HepG2 (cell line): ENCODE measurements around the gene ITGB7. TPM values are rescaled to one million over a fixed set of nuclear protein-coding genes. Genes with fewer than 3 reads are reported as not detected.
"Not testable (repeated sequence)": the region's sequence is repeated elsewhere in the genome, so short reads cannot be mapped to it uniquely, and the experiment has no call there.

ENCODE experiments used
- ATAC-seq: fragments of 200-7000 bp; cut with Tn5 transposase; 3 replicates; pipeline ENCODE4 v1.9.1; 2020; ENCODE audit warnings: mild to moderate bottlenecking, moderate library complexity
- BruUV-seq: library from RNA; stranded (reverse); fragments of 400-500 nt; replicated peaks from 2 replicates; lab custom pipeline; 2021; lab: Mats Ljungman, UMichigan
- CTCF ChIA-PET: fragments of 300-600 bp; formaldehyde crosslinking; extraction: SDS; loops from one replicate; lab custom pipeline; 2021; ENCODE audit warnings: low total read pairs, inconsistent platforms, low intra/inter-chr PET ratio; lab: Yijun Ruan, JAX
- POLR2A ChIA-PET: fragments of 350-600 bp; sonication (Branson Sonifier 250); formaldehyde crosslinking; loops from one replicate; lab custom pipeline; 2020; ENCODE audit warnings: antibody characterized with exemption, inconsistent platforms; lab: Yijun Ruan, JAX
- DNase-seq: peaks from one replicate; pipeline ENCODE4 v3.0.0-alpha.2; 2015; ENCODE audit warnings: low spot score
- FAIRE-seq: peaks from 3 replicates; lab custom pipeline; 2011; peaks lifted over from hg19 to GRCh38; lab: Jason Lieb, UNC
- H2AFZ ChIP-seq: one replicate; pipeline ENCODE4 v1.6.1; 2011; ENCODE audit warnings: low read length, inconsistent platforms
- H3K27ac ChIP-seq: fragments of 300-600 bp; 3 replicates; pipeline ENCODE4 v1.8.0; 2011; ENCODE audit warnings: mixed run types, mild to moderate bottlenecking, mixed read lengths, low read length, inconsistent platforms; ENCODE audit not compliant: insufficient read depth; ENCODE audit errors: extremely low read length
- H3K27me3 ChIP-seq, 2 experiments: fragments of 200-600 bp in 1 of 2; 2 replicates in 1 of 2; 3 replicates in 1 of 2; pipeline versions ENCODE4 v1.6.0 to v1.8.0; 2011; ENCODE audit warnings: low read length in 2 of 2, mild to moderate bottlenecking in 2 of 2, moderate library complexity in 2 of 2, inconsistent platforms in 1 of 2; ENCODE audit not compliant: insufficient read depth in 2 of 2, control insufficient read depth in 1 of 2
- H3K36me3 ChIP-seq, 2 experiments: fragments of 200-600 bp in 1 of 2; replicated peaks in 1 of 2; 2 replicates in 1 of 2; 3 replicates in 1 of 2; pipeline versions ENCODE4 v1.5.1 to v1.8.0; 2011; ENCODE audit warnings: low read length in 2 of 2, inconsistent platforms in 1 of 2; ENCODE audit not compliant: insufficient read depth in 2 of 2, control insufficient read depth in 1 of 2
- H3K4me1 ChIP-seq: 2 replicates; pipeline ENCODE4 v1.5.1; 2012; ENCODE audit warnings: low read length, inconsistent platforms; ENCODE audit not compliant: insufficient read depth
- H3K4me2 ChIP-seq: 2 replicates; pipeline ENCODE4 v1.6.0; 2011; ENCODE audit warnings: low read depth, low read length, inconsistent platforms
- H3K4me3 ChIP-seq, 3 experiments: fragments of 200-600 bp in 1 of 3; sonication (generic), shearing (Covaris generic) in 1 of 3; replicated peaks in 1 of 3; 2 replicates each; pipeline ENCODE4 v1.5.1; 2011 to 2016; ENCODE audit warnings: low read length in 3 of 3, inconsistent platforms in 2 of 3, low read depth in 2 of 3, mild to moderate bottlenecking in 2 of 3, control low read depth in 1 of 3, mixed read lengths in 1 of 3; ENCODE audit not compliant: insufficient read depth in 1 of 3
- H3K79me2 ChIP-seq: one replicate; pipeline ENCODE4 v1.6.1; 2011; ENCODE audit warnings: low read length, inconsistent platforms; ENCODE audit not compliant: insufficient read depth
- H3K9ac ChIP-seq: 2 replicates; pipeline ENCODE4 v1.6.0; 2011; ENCODE audit warnings: mild to moderate bottlenecking, low read depth, low read length, inconsistent platforms; ENCODE audit not compliant: insufficient read depth
- H3K9me3 ChIP-seq: 2 replicates; pipeline ENCODE4 v1.5.1; 2012; ENCODE audit warnings: mild to moderate bottlenecking, low read length
- H4K20me1 ChIP-seq: 2 replicates; pipeline ENCODE4 v1.6.0; 2011; ENCODE audit warnings: inconsistent platforms, mild to moderate bottlenecking, low read length, moderate library complexity; ENCODE audit not compliant: insufficient read depth
- CSRNP1 ChIP-seq: sonication (generic); formaldehyde crosslinking; IDR thresholded peaks from 2 replicates; pipeline ENCODE4 v1.8.1; 2023; ENCODE audit warnings: mild to moderate bottlenecking, missing genetic modification reagents
- IKZF4 ChIP-seq: sonication (generic); formaldehyde crosslinking; IDR thresholded peaks from 2 replicates; pipeline ENCODE4 v1.5.1; 2020; ENCODE audit warnings: borderline replicate concordance, mild to moderate bottlenecking, low read depth, missing genetic modification reagents; ENCODE audit errors: not compliant biosample characterization
- NFAT5 ChIP-seq: sonication (generic); formaldehyde crosslinking; IDR thresholded peaks from 2 replicates; pipeline ENCODE4 v1.4.0; 2020; ENCODE audit warnings: missing genetic modification reagents
- RBM22 ChIP-seq: fragments of 200-400 bp; formaldehyde crosslinking; optimal IDR thresholded peaks from 2 replicates; pipeline ENCODE3; 2017; ENCODE audit warnings: mild to moderate bottlenecking, low read length, moderate library complexity
- SMC3 ChIP-seq: IDR thresholded peaks from 2 replicates; pipeline ENCODE4 v1.6.1; 2011; ENCODE audit warnings: low read length, improper control_type of control experiment
- ZBTB20 ChIP-seq: sonication (generic); formaldehyde crosslinking; IDR thresholded peaks from 2 replicates; pipeline ENCODE4 v1.8.1; 2023; ENCODE audit warnings: missing genetic modification reagents, low read depth, mild to moderate bottlenecking, borderline replicate concordance
- ZFP82 ChIP-seq: sonication (generic); formaldehyde crosslinking; IDR thresholded peaks from 2 replicates; pipeline ENCODE4 v1.5.1; 2020; ENCODE audit warnings: mild to moderate bottlenecking, missing genetic modification reagents, borderline replicate concordance
- ZNF12 ChIP-seq: sonication (generic); formaldehyde crosslinking; IDR thresholded peaks from 2 replicates; pipeline ENCODE4 v1.5.0; 2020; ENCODE audit warnings: missing genetic modification reagents
- ZNF3 ChIP-seq: IDR thresholded peaks from 2 replicates; pipeline ENCODE4 v1.7.0; 2017; ENCODE audit warnings: inconsistent platforms
- ZNF547 ChIP-seq: sonication (generic); formaldehyde crosslinking; IDR thresholded peaks from 2 replicates; pipeline ENCODE4 v1.5.1; 2020; ENCODE audit warnings: mild to moderate bottlenecking, missing genetic modification reagents
- ZNF766 ChIP-seq: sonication (generic); formaldehyde crosslinking; IDR thresholded peaks from 2 replicates; pipeline ENCODE4 v1.5.0; 2020; ENCODE audit warnings: missing genetic modification reagents, borderline replicate concordance
- ZNF841 ChIP-seq: sonication (generic); formaldehyde crosslinking; IDR thresholded peaks from 2 replicates; pipeline ENCODE4 v1.8.1; 2023; ENCODE audit warnings: missing genetic modification reagents, borderline replicate concordance
- WGBS: methylation state at CpG from one replicate; pipeline ENCODE4 v1.1.6; 2017; ENCODE audit warnings: low lambda C conversion rate; 5-methylcytosine and 5-hydroxymethylcytosine counted together
- in situ Hi-C: cut with HindIII; loops from 2 replicates; pipeline ENCODE4 v1.10.0; 2017; ENCODE audit warnings: low pct_unique_long_range_greater_than_20kb; ENCODE audit not compliant: extremely low pct_ligation_motif_present
- intact Hi-C: fragments of 100-400 bp; cut with micrococcal nuclease; formaldehyde crosslinking; loops from one replicate; pipeline ENCODE4 v1.10.0; 2022; ENCODE audit not compliant: unreplicated experiment
- polyA plus RNA-seq, 8 experiments: library from polyadenylated mRNA; depleted of rRNA in 3 of 8; stranded (reverse) in 7 of 8; unstranded in 1 of 8; fragments of >200 nt; fragmentation: Illumina TruSeq in 4 of 8; extraction: Trizol in 4 of 8; gene quantifications; 2 replicates each; pipeline versions ENCODE4 v1.2.1 to v1.2.3, GENCODE V29; 2011 to 2016; ENCODE audit warnings: low read depth in 4 of 8, missing spikeins in 1 of 8, mixed read lengths in 1 of 8; ENCODE audit not compliant: insufficient read depth in 1 of 8
- total RNA-seq, 5 experiments: library from RNA; depleted of rRNA; stranded (reverse); fragments of >200 nt; fragmentation: Illumina TruSeq; extraction: Trizol; gene quantifications; 2 replicates each; pipeline ENCODE4 v1.2.3, GENCODE V29; 2016; ENCODE audit warnings: low read depth in 1 of 5

Gene ITGB7
- total and polyA plus RNA-seq, 2 of the 13 experiments (the other 11 are each of a cell fraction or from before 2014, with no cell fraction given): 0.16 to 0.18 TPM

- H3K4me3 ChIP-seq, DNase-seq, H4K20me1 ChIP-seq, BruUV-seq, ATAC-seq, H3K36me3 ChIP-seq, in situ Hi-C loops, H2AFZ ChIP-seq, FAIRE-seq, H3K9ac ChIP-seq, POLR2A ChIA-PET, CTCF ChIA-PET, H3K9me3 ChIP-seq, H3K4me2 ChIP-seq, H3K27me3 ChIP-seq, intact Hi-C loops, H3K27ac ChIP-seq: not testable (repeated sequence)
- H3K4me1 ChIP-seq: peaks cover 44% of the 10 kb centered on the region
- WGBS: 95% methylated on average over 6 of the region's 6 CpGs
- H3K79me2 ChIP-seq: peaks cover 15% of the 10 kb centered on the region
Observed at GRCh38 chr12:53177447-53177846, 29.6 kb downstream of the ITGB7 start.

GRCh38 chr12:53176750-53177149 lies 30.3 kb downstream of the ITGB7 start:
- Histone ChIP-seq H3K27ac (no peak overlapping the region), H3K4me3 (no peak overlapping the region), H3K9ac (no peak overlapping the region), H3K9me3 (no peaks in the 10 kb centered on the region), H4K20me1 (no peaks in the 10 kb centered on the region; the same call in 1 of the 2 replicates), H2AFZ (no peak overlapping the region), H3K27me3 (no peaks in the 10 kb centered on the region; a peak in 1 of 5 replicates), H3K4me2 (no peak overlapping the region), H3K36me3 (peaks cover under 1% of the 10 kb centered on the region in 2 experiments; a peak in 1 of 5 replicates), H3K4me1 (peaks cover 42% of the 10 kb centered on the region), H3K79me2 (peaks cover 8% of the 10 kb centered on the region)
- in situ Hi-C loops (no loop called here), intact Hi-C loops (no loop called here)
- CTCF ChIA-PET: no interaction called here
- no TSS peak for BruUV-seq
- FAIRE-seq: no peak
- POLR2A ChIA-PET: interaction anchor here (2.2 kb wide), 1 partner anchor 18 kb away, joined by 5 read pairs; no protein-coding TSS in a partner anchor
- ATAC-seq: no peak
- 96% methylated on average over 3 of the region's 3 CpGs for WGBS
- no peak for DNase-seq
- no peak for TF ChIP-seq ZNF547 (CRISPR knock-in tag)
- no peak for TF ChIP-seq ZNF841 (CRISPR knock-in tag)
- no peak for TF ChIP-seq ZNF12
- no peak for TF ChIP-seq RBM22
- no peak for TF ChIP-seq IKZF4 (CRISPR knock-in tag)
- no peak for TF ChIP-seq ZFP82 (CRISPR knock-in tag)
- TF ChIP-seq NFAT5 (CRISPR knock-in tag): no peak
- no peak for TF ChIP-seq ZNF766 (CRISPR knock-in tag)
- no peak for TF ChIP-seq ZBTB20 (CRISPR knock-in tag)
- no peak for TF ChIP-seq CSRNP1
- no peak for TF ChIP-seq ZNF3 (CRISPR knock-in tag)
- no peak for TF ChIP-seq SMC3
